HG03378 (cell line): ENCODE data around the gene SLC5A5.

Experiments used
- ATAC-seq: cut with Tn5 transposase; IDR thresholded peaks from one replicate; pipeline ENCODE4 v1.9.1; 2021; ENCODE audit warnings: mild to moderate bottlenecking, moderate library complexity; ENCODE audit not compliant: unreplicated experiment

Gene SLC5A5

GRCh38 chr19:17846146-17846545, 25.6 kb upstream of the SLC5A5 start:
- ATAC-seq = no peak

DNA sequence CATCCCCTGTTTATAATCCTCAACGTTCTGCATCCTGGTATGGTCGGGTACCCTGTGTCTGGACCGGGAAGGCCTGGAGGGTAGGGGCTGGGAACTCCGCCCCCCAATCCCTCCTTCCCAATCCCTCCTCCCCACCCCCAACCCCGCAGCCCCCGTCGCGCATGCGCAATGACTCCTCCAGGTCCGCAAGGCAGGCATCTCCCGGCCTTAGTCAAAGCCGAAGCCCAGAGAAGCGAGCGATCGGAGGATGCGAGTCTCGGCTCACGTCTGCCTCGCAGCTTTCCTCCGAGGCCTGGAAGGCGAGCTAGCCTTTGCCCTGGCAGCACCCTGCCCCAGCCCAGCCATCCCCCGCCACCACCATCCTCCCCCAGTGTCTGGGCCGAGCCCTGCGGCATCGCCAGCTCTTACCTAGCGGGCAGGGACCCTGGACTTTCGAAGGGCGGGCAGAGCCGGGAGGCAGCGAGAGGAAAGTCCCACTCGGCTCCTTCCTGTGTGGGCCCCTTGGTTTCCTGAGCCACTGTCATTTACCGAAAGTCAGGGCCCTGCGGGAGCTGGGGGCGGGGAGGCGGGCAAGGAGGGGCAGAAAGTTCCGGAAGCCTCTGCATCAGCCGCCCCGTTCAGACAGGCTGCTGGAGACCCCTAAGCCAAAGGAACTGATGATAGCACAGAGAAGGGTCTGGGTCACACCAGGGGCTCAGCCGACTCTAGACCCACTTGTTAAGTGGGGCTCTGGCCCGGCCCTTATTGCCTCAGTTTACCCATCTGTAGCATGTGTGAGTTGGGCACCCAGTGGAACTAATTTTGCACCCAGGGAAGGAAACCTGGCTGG, 24.0 kb upstream of the SLC5A5 start, which contains the start of gene JAK3:
JAK3 (minus strand) TSS at position 445 of the 829 bp plus-strand sequence. CDS start 3,565 bp downstream, outside the sequence.
- ATAC-seq = no peak

- ATAC-seq = no peak
Measured at GRCh38 chr19:17848595-17849292, 23.0 kb upstream of the SLC5A5 start.

DNA sequence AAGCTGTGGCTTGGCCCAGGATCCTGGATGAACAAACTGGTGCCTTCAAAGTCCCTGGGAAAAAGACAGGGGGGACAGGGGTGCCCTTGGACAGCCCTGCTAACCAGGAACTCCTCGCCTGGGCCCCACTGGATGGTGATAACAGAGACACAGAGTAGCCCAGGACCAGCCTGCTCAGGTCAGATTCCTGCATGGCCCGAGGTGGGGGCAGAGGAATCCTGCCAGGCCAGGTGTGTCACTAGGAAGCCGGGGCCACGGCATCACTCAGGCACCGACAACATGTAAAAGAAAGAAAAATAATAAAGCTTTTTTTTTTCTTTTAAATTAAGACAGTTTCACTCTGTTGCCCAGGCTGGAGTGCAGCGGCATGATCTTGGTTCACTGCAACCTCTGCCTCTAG, 17.7 kb upstream of the SLC5A5 start:
- no peak for ATAC-seq

- ATAC-seq = no peak
Measured at GRCh38 chr19:17855280-17856152, 16.2 kb upstream of the SLC5A5 start.

DNA sequence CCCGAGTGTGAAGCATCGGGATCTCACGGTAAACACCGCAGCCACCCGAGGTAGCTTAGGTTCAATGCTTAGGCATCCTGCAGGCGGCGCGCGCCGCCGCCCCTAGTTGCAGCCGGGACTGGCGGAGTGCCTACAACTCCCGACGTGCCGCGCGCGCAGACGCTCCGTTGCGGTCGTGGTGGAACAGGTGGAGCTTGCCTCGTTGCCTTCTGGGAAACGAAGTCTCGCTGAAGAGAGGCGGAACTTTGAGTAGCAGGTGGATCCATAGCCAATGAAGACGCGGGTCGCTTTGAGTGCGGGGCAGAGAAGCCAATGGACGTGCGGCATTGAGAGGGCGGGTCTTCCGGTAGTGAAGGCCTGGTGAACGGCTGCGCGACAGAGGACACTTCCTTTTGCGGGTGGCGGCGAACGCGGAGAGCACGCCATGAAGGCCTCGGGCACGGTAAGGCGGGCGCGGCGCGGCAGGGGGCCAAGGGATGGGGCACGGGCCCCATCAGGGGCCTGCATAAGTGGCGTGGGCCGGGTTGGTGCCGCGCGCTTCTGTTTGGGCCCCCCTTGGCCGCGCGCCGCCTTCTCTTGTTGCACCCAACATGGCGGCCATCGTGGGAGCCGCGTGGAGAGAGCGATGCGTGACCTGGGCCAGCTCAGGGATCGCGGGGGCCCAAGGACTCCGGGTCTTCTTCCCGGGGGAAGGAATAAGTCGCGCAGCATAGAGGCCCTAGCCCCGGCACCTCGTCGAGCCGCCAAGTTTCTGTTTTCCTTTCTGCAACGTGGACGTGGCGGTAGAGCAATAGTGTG, 12.0 kb upstream of the SLC5A5 start, which contains the start of gene RPL18A:
RPL18A (plus strand) TSS at position 378 of the 798 bp plus-strand sequence; CDS start at position 425, 47 bp downstream.
- peak; percentile 92 for ATAC-seq

- no peak for ATAC-seq
Measured at GRCh38 chr19:17860331-17860992, 11.3 kb upstream of the SLC5A5 start.

DNA sequence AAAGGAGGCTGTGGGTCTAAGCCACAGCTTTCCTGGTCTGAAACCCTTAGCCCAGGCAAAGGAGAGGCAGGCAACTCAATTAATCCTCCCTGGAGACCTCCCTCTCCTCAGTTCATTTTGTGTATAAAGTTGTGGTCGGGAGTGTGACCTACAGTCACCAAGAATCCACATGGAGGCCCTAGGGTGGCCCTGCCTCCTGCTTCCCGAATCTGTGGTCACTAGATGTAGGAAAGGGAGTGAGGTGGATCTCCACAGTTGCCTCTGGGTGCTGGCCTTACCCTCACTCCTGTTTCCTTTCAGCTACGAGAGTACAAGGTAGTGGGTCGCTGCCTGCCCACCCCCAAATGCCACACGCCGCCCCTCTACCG, 10.8 kb upstream of the SLC5A5 start:
- no peak for ATAC-seq

- no peak for ATAC-seq
Measured at GRCh38 chr19:17861542-17862402, 10.0 kb upstream of the SLC5A5 start.

DNA sequence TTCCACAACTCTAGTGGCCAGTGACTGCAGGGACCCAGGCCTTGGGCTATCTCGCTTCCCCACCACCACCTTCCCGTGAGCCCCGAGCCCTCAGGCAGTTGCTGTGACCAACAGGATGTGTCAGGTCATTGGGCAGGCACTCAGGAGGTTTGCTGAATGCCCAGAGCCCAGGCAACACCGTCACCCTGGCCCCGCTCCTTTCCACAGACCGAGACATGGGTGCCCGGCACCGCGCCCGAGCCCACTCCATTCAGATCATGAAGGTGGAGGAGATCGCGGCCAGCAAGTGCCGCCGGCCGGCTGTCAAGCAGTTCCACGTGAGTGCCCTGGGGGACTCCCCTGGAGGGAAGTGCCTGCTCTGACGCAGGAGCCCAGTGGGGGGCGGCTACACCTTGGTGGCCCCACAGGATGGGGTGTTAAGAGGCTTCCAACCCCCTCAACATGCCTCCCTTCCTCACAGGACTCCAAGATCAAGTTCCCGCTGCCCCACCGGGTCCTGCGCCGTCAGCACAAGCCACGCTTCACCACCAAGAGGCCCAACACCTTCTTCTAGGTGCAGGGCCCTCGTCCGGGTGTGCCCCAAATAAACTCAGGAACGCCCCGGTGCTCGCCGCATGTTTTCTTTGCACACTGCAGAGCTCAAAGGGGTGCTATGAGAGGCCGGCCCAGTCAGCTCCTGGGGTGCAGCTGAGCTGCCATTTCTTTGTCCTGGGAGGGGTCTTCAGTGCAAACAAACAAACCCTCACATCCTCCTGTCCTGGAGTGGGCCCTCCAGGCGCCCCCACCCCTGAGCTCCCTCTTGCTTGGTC, 8.8 kb upstream of the SLC5A5 start:
- no peak for ATAC-seq

DNA sequence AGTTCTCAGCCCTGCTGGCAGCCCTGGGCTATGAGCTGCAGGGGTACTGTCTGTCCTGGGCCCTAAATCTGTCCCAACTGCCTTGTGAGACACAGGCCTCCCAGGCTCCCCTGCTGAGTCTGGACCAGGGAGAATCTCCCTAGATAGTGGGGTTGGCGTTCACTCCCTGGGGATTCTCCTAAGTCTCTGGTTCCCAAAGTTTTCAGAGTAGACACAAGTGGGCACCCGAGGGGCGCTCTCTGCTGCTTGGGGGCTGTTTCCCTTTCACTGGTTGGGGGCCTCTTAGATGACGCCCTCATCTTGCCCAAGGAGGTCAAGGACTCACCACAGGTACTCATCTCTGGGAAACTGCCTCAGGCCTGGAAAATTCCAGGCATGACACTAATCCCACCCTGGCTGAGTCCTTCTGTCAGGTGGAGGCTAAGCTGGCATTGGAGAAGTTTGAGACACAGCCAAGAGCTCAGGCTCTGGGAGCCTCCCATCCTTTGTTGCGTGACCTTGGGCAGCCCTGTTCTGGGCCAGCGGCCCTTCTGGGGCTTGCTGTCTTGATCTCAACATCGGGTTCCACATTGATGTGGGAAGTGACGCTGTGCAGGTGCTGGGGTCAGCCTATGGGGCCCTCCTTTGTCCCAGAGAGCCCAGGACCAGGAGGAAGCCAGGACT, 8.1 kb upstream of the SLC5A5 start:
- ATAC-seq = no peak

DNA sequence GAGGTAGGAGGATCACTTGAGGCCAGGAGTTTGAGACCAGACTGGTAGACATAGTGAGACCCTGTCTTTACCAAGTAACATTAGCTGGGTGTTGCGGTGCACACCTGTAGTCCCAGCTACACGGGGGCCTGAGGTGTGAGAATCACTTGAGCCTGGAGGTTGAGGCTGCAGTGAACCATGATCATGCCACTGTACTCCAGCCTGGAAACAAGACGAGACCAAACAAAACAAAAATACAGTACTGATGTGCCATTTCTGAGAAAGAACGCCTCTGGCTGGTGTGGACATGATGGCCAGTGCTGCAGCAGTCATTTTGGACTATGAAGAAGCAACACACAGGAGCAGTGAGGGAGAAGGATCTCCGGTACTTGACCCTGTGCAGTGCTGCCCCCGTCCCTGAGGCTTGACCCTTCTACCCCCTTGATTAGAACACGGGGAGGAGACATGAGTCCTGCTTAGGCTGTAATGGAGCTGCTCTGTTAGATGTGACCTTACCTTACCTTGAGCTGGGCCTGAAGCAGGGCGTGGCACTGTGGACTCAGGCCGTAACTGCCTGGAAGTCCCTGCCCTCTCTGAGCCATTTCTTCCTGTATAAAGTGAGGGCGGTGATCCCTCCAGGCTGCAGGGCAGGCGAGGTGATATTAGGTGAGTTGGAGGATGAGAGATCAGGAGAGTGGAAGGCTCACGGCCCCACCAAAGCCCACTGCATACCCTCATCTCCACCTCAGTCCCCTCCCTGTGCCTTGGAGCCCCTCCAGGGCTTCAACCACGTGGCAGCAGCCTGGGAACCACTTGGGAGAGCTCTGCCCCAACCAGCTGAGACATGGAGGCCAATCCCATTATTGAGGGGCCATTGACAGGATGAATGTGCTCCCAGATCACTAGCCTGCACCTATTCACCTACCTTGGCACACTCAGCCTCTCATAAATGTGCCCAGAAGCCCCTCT, 6.1 kb upstream of the SLC5A5 start:
- ATAC-seq = no peak

GRCh38 chr19:17866312-17866963, 5.3 kb upstream of the SLC5A5 start:
- no peak for ATAC-seq

GRCh38 chr19:17866964-17867486, 4.7 kb upstream of the SLC5A5 start:
- ATAC-seq = no peak

GRCh38 chr19:17868669-17869068, 3.1 kb upstream of the SLC5A5 start:
- no peak for ATAC-seq
